NCI-H510A (cell line): ENCODE data around the gene CMTM8.
"Not testable (repeated sequence)": the region's sequence is repeated elsewhere in the genome, so short reads cannot be mapped to it uniquely, and the experiment has no call there.

Experiments
- DNase-seq: peaks from one replicate; lab custom pipeline; 2025; lab: John Stamatoyannopoulos, UW

The CMTM8 gene

GRCh38 chr3:32238453-32239306 is at the start of gene CMTM8:
TSS of gene CMTM8 (plus strand) at chr3:32238680. CDS start at chr3:32238973, 293 bp downstream.
- DNase-seq = peak; percentile 56

- no peak for DNase-seq
These were observed 48.8 kb upstream of the CMTM8 start for GRCh38 chr3:32189693-32190092.

GRCh38 chr3:32190556-32190955 is 47.9 kb upstream of the CMTM8 start:
- DNase-seq = not testable (repeated sequence)

GRCh38 chr3:32193101-32193500 is 45.4 kb upstream of the CMTM8 start:
- DNase-seq = no peak

GRCh38 chr3:32194653-32195052 is 43.8 kb upstream of the CMTM8 start:
- no peak for DNase-seq

GRCh38 chr3:32195995-32196540 is 42.4 kb upstream of the CMTM8 start:
- DNase-seq = no peak

- DNase-seq = no peak
These were observed 40.5 kb upstream of the CMTM8 start for GRCh38 chr3:32197991-32198390.

GRCh38 chr3:32198714-32199113 is 39.8 kb upstream of the CMTM8 start:
- no peak for DNase-seq

- no peak for DNase-seq
These were observed 38.0 kb upstream of the CMTM8 start for GRCh38 chr3:32200490-32200889.

- DNase-seq = no peak
These were observed 37.3 kb upstream of the CMTM8 start for GRCh38 chr3:32200992-32201758.

GRCh38 chr3:32202496-32202895 is 36.0 kb upstream of the CMTM8 start:
- no peak for DNase-seq

GRCh38 chr3:32203854-32204253 is 34.6 kb upstream of the CMTM8 start:
- DNase-seq = no peak

- no peak for DNase-seq
These were observed 30.0 kb upstream of the CMTM8 start for GRCh38 chr3:32208447-32208846.

GRCh38 chr3:32215185-32215584 is 23.3 kb upstream of the CMTM8 start:
- DNase-seq = no peak

GRCh38 chr3:32216172-32216783 is 22.2 kb upstream of the CMTM8 start:
- no peak for DNase-seq

- no peak for DNase-seq
These were observed 21.1 kb upstream of the CMTM8 start for GRCh38 chr3:32217339-32217738.

GRCh38 chr3:32219537-32219936 is 18.9 kb upstream of the CMTM8 start:
- no peak for DNase-seq

- DNase-seq = no peak
These were observed 18.5 kb upstream of the CMTM8 start for GRCh38 chr3:32220006-32220405.

GRCh38 chr3:32222950-32223349 is 15.5 kb upstream of the CMTM8 start:
- no peak for DNase-seq

- DNase-seq = no peak
These were observed 14.4 kb upstream of the CMTM8 start for GRCh38 chr3:32224016-32224516.

GRCh38 chr3:32226875-32227500 is 11.5 kb upstream of the CMTM8 start:
- no peak for DNase-seq

GRCh38 chr3:32228743-32229142 is 9.7 kb upstream of the CMTM8 start:
- not testable (repeated sequence) for DNase-seq
